Measurements from ENCODE around the gene FTO.

FTO gene

GRCh38 chr16:54123766-54124165 lies 419.8 kb downstream of the FTO start:
- Histone ChIP-seq H3K9me3 (ENCODE audit: control insufficient read depth, insufficient read depth, low read length) (no peaks in the 10 kb centered on the region), H3K36me3 (ENCODE audit: insufficient read depth, low read length) (no peaks in the 10 kb centered on the region), H3K4me1 (ENCODE audit: insufficient read depth, low read length) (no peaks in the 10 kb centered on the region), H3K9ac (ENCODE audit: low read depth, low read length) (no peak overlapping the region)

- Histone ChIP-seq H3K36me3 (ENCODE audit: insufficient read depth, low read length) (no peaks in the 10 kb centered on the region), H3K9ac (ENCODE audit: low read depth, low read length) (no peak overlapping the region), H3K9me3 (ENCODE audit: control insufficient read depth, insufficient read depth, low read length) (no peaks in the 10 kb centered on the region), H3K4me1 (ENCODE audit: insufficient read depth, low read length) (no peaks in the 10 kb centered on the region)
Measured at GRCh38 chr16:54125751-54126655, 422.0 kb downstream of the FTO start.

- Histone ChIP-seq H3K9me3 (ENCODE audit: control insufficient read depth, insufficient read depth, low read length) (no peaks in the 10 kb centered on the region), H3K4me1 (ENCODE audit: insufficient read depth, low read length) (no peaks in the 10 kb centered on the region), H3K9ac (ENCODE audit: low read depth, low read length) (no peak overlapping the region), H3K36me3 (ENCODE audit: insufficient read depth, low read length) (no peaks in the 10 kb centered on the region)
Measured at GRCh38 chr16:54126907-54127306, 423.0 kb downstream of the FTO start.

GRCh38 chr16:54128629-54129234 lies 424.8 kb downstream of the FTO start:
- no peaks in the 10 kb centered on the region for H3K9me3 ChIP-seq (ENCODE audit: control insufficient read depth, insufficient read depth, low read length)
- no peaks in the 10 kb centered on the region for H3K4me1 ChIP-seq (ENCODE audit: insufficient read depth, low read length)
- no peak overlapping the region for H3K9ac ChIP-seq (ENCODE audit: low read depth, low read length)
- no peaks in the 10 kb centered on the region for H3K36me3 ChIP-seq (ENCODE audit: insufficient read depth, low read length)

GRCh38 chr16:54129810-54130209 lies 425.9 kb downstream of the FTO start:
- H3K9ac ChIP-seq (ENCODE audit: low read depth, low read length) = no peak overlapping the region
- no peaks in the 10 kb centered on the region for H3K9me3 ChIP-seq (ENCODE audit: control insufficient read depth, insufficient read depth, low read length)
- H3K4me1 ChIP-seq (ENCODE audit: insufficient read depth, low read length) = no peaks in the 10 kb centered on the region
- no peaks in the 10 kb centered on the region for H3K36me3 ChIP-seq (ENCODE audit: insufficient read depth, low read length)

- no peaks in the 10 kb centered on the region; the same call in 1 of the 2 replicates for H3K36me3 ChIP-seq (ENCODE audit: insufficient read depth, low read length)
- no peak overlapping the region for H3K9ac ChIP-seq (ENCODE audit: low read depth, low read length)
- no peaks in the 10 kb centered on the region for H3K9me3 ChIP-seq (ENCODE audit: control insufficient read depth, insufficient read depth, low read length)
- no peaks in the 10 kb centered on the region for H3K4me1 ChIP-seq (ENCODE audit: insufficient read depth, low read length)
Measured at GRCh38 chr16:54135361-54136275, 431.7 kb downstream of the FTO start.

GRCh38 chr16:54136276-54136625 lies 432.3 kb downstream of the FTO start:
- H3K9ac ChIP-seq (ENCODE audit: low read depth, low read length) = no peak overlapping the region
- no peaks in the 10 kb centered on the region; the same call in 1 of the 2 replicates for H3K36me3 ChIP-seq (ENCODE audit: insufficient read depth, low read length)
- no peaks in the 10 kb centered on the region for H3K9me3 ChIP-seq (ENCODE audit: control insufficient read depth, insufficient read depth, low read length)
- no peaks in the 10 kb centered on the region for H3K4me1 ChIP-seq (ENCODE audit: insufficient read depth, low read length)

- H3K9me3 ChIP-seq (ENCODE audit: control insufficient read depth, insufficient read depth, low read length) = no peaks in the 10 kb centered on the region
- H3K36me3 ChIP-seq (ENCODE audit: insufficient read depth, low read length) = no peaks in the 10 kb centered on the region; the same call in 1 of the 2 replicates
- no peak overlapping the region for H3K9ac ChIP-seq (ENCODE audit: low read depth, low read length)
- H3K4me1 ChIP-seq (ENCODE audit: insufficient read depth, low read length) = no peaks in the 10 kb centered on the region
Measured at GRCh38 chr16:54140057-54140787, 436.3 kb downstream of the FTO start.

GRCh38 chr16:54140788-54141136 lies 436.8 kb downstream of the FTO start:
- H3K4me1 ChIP-seq (ENCODE audit: insufficient read depth, low read length) = no peaks in the 10 kb centered on the region
- H3K9ac ChIP-seq (ENCODE audit: low read depth, low read length) = no peak overlapping the region
- H3K36me3 ChIP-seq (ENCODE audit: insufficient read depth, low read length) = no peaks in the 10 kb centered on the region; the same call in 1 of the 2 replicates
- H3K9me3 ChIP-seq (ENCODE audit: control insufficient read depth, insufficient read depth, low read length) = no peaks in the 10 kb centered on the region

- Histone ChIP-seq H3K9me3 (ENCODE audit: control insufficient read depth, insufficient read depth, low read length) (no peaks in the 10 kb centered on the region), H3K4me1 (ENCODE audit: insufficient read depth, low read length) (no peaks in the 10 kb centered on the region), H3K36me3 (ENCODE audit: insufficient read depth, low read length) (no peaks in the 10 kb centered on the region; the same call in 1 of the 2 replicates), H3K9ac (ENCODE audit: low read depth, low read length) (no peak overlapping the region)
Measured at GRCh38 chr16:54142787-54143186, 438.8 kb downstream of the FTO start.

GRCh38 chr16:54143410-54143809 lies 439.5 kb downstream of the FTO start:
- Histone ChIP-seq H3K9me3 (ENCODE audit: control insufficient read depth, insufficient read depth, low read length) (no peaks in the 10 kb centered on the region), H3K4me1 (ENCODE audit: insufficient read depth, low read length) (no peaks in the 10 kb centered on the region), H3K36me3 (ENCODE audit: insufficient read depth, low read length) (no peaks in the 10 kb centered on the region; the same call in 1 of the 2 replicates), H3K9ac (ENCODE audit: low read depth, low read length) (no peak overlapping the region)

GRCh38 chr16:54143934-54144571 lies 440.1 kb downstream of the FTO start:
- Histone ChIP-seq H3K9me3 (ENCODE audit: control insufficient read depth, insufficient read depth, low read length) (no peaks in the 10 kb centered on the region), H3K36me3 (ENCODE audit: insufficient read depth, low read length) (no peaks in the 10 kb centered on the region), H3K9ac (ENCODE audit: low read depth, low read length) (no peak overlapping the region), H3K4me1 (ENCODE audit: insufficient read depth, low read length) (no peaks in the 10 kb centered on the region)

- no peaks in the 10 kb centered on the region for H3K9me3 ChIP-seq (ENCODE audit: control insufficient read depth, insufficient read depth, low read length)
- no peaks in the 10 kb centered on the region for H3K36me3 ChIP-seq (ENCODE audit: insufficient read depth, low read length)
- no peak overlapping the region for H3K9ac ChIP-seq (ENCODE audit: low read depth, low read length)
- no peaks in the 10 kb centered on the region for H3K4me1 ChIP-seq (ENCODE audit: insufficient read depth, low read length)
Measured at GRCh38 chr16:54144572-54144947, 440.6 kb downstream of the FTO start.
